Spleen (tissue), 7 donors: ENCODE results near the gene SLC4A7.

Source experiments
- CTCF ChIP-seq, 11 experiments: fragments of 200-600 bp in 7 of 11; fragments of 450-650 bp in 4 of 11; sonication (generic) in 4 of 11; IDR thresholded peaks in 8 of 11; conservative IDR thresholded peaks in 3 of 11; 1 replicate in 7 of 11; 2 replicates in 4 of 11; pipeline versions ENCODE4 v1.4.0 to v1.8.0; 2016 to 2021; ENCODE audit warnings: antibody characterized with exemption in 11 of 11, inconsistent platforms in 4 of 11, mild to moderate bottlenecking in 1 of 11
- POLR2A ChIP-seq, 3 donors: fragments of 450-650 bp; IDR thresholded peaks; one replicate each; pipeline ENCODE4 v1.5.1; 2017; ENCODE audit warnings: antibody characterized with exemption in 3 of 3, mild to moderate bottlenecking in 1 of 3
- POLR2AphosphoS5 ChIP-seq, 3 donors: sonication (generic); formaldehyde crosslinking; IDR thresholded peaks; one replicate each; pipeline ENCODE4 v1.5.1; 2017; ENCODE audit warnings: antibody characterized with exemption in 3 of 3
- donor health status: DM: no; HTN: no; CAD: no; lungs with moderate emphysema.
- donor health status: DM: no; HTN: no; CAD: no.
- donor health status: DM: no; HTN: no; CAD: no.

DNA sequence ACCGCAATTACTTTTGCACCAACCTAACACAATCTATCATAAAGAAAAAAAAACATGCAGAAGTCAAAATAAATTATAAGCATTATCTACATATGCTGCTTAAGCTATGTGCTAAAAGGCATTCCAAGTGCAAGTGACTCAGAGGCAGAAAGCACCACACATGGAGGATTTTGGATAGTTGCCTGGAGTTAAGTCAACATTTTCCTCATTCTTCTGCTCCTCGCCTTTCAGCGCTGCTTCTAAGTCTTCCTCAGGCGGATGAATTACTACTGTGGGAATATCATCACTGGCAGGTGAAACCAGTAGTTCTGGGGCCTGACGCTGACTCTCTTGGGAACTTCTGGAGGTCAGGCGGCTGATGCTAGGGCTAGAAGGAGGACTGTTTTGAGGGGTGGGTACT is 53.1 kb downstream of the SLC4A7 start:
- no peak for TF ChIP-seq CTCF (IDR thresholded peaks at IDR 0.05 in 8 of 11, conservative IDR thresholded peaks at IDR 0.05 in 3 of 11)
- no peak for TF ChIP-seq POLR2A (IDR thresholded peaks at IDR 0.05)
- TF ChIP-seq POLR2AphosphoS5 (IDR thresholded peaks at IDR 0.05) = no peak
